ENCODE measurements around the gene ZGPAT.

Gene ZGPAT

GRCh38 chr20:63740070-63740626, 32.3 kb downstream of the ZGPAT start:
- no peak for TF ChIP-seq CTCF (conservative IDR thresholded peaks at IDR 0.05)
- peak overlapping the region; percentile 95 for H3K27ac ChIP-seq

GRCh38 chr20:63740627-63741353, 33.0 kb downstream of the ZGPAT start:
- peak overlapping the region; percentile 95 for H3K27ac ChIP-seq
- no peak for TF ChIP-seq CTCF (conservative IDR thresholded peaks at IDR 0.05)

GRCh38 chr20:63741354-63741675, 33.5 kb downstream of the ZGPAT start:
- peak overlapping the region; percentile 95 for H3K27ac ChIP-seq
- no peak for TF ChIP-seq CTCF (conservative IDR thresholded peaks at IDR 0.05)

- TF ChIP-seq CTCF (conservative IDR thresholded peaks at IDR 0.05), result no peak
- H3K27ac ChIP-seq, result peak overlapping the region; percentile 95
These were observed 34.0 kb downstream of the ZGPAT start for GRCh38 chr20:63741676-63742380.

GRCh38 chr20:63742381-63743024, 34.7 kb downstream of the ZGPAT start:
- no peak for TF ChIP-seq CTCF (conservative IDR thresholded peaks at IDR 0.05)
- H3K27ac ChIP-seq, result peak overlapping the region; percentile 95; the same call in 1 of the 2 replicates

GRCh38 chr20:63743210-63743970, 35.6 kb downstream of the ZGPAT start:
- no peak for TF ChIP-seq CTCF (conservative IDR thresholded peaks at IDR 0.05)
- H3K27ac ChIP-seq, result no peak overlapping the region
